ENCODE measurements around the gene PTP4A2. TPM values are rescaled to one million over a fixed set of nuclear protein-coding genes. Genes with fewer than 3 reads are reported as not detected.

Gene PTP4A2
- total RNA-seq, 1 experiment from 2014 or later = 366 TPM

DNA sequence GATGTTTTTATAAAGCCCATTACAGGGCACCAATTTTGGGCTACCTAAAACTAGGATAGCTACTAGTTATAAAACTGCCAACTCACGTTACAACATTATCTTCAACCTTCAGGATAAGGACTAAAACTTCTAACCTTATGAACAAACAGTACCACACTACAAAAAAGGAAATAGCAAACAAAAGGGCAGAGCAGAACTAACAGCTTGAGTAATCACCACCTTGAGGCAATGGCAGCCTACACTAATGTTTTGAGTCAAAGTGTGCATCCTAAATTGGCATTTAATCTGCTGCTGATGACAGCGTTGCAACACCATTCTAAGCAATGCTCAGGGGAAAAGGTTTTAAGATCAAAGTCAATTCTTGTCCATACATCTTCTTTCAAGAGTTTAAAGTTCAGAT lies 27.2 kb downstream of the PTP4A2 start:
- CTCF ChIA-PET = no interaction called here
- Mint-ChIP-seq H3K4me1 (ENCODE audit: low read depth, unreplicated experiment) (no peaks in the 10 kb centered on the region), H3K9me3 (ENCODE audit: low read depth, unreplicated experiment) (no peaks in the 10 kb centered on the region), H3K27ac (ENCODE audit: unreplicated experiment) (no peak overlapping the region), H3K4me3 (ENCODE audit: low read depth, unreplicated experiment) (no peak overlapping the region), H3K36me3 (ENCODE audit: insufficient read depth, unreplicated experiment) (peaks cover 96% of the 10 kb centered on the region), H3K27me3 (ENCODE audit: unreplicated experiment) (no peaks in the 10 kb centered on the region)
- DNase-seq = no peak
- intact Hi-C loops (cut with micrococcal nuclease; ENCODE audit: unreplicated experiment) = no loop called here
- no peak for TF ChIP-seq CTCF (IDR thresholded peaks at IDR 0.05; ENCODE audit: unreplicated experiment)
- BruUV-seq (replicated peaks) = no TSS peak

DNA sequence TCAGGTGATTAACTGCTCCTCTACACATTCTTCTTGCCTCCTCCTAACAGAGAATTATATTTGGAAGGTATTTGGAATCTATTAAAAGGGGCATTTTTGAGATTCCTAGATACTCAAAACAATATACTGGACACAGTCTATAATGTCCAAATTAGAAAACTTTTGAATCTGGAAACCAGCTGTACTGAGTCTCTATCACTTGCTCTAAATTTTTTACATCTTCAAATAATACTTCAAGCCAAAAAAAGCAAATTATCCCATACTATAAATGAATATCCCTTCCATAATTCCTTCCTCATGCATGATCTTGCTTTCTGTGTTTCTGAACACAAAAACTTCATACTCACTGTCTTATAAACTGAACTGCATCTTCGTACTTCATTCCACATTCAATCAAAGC lies 28.5 kb downstream of the PTP4A2 start:
- Mint-ChIP-seq H3K4me3 (ENCODE audit: low read depth, unreplicated experiment) (no peak overlapping the region), H3K27me3 (ENCODE audit: unreplicated experiment) (no peaks in the 10 kb centered on the region), H3K27ac (ENCODE audit: unreplicated experiment) (no peak overlapping the region), H3K36me3 (ENCODE audit: insufficient read depth, unreplicated experiment) (peaks cover 96% of the 10 kb centered on the region), H3K4me1 (ENCODE audit: low read depth, unreplicated experiment) (peaks cover 6% of the 10 kb centered on the region), H3K9me3 (ENCODE audit: low read depth, unreplicated experiment) (no peaks in the 10 kb centered on the region)
- CTCF ChIA-PET = interaction anchor here (0.6 kb wide), 1 partner anchor 16 kb away, joined by 4 read pairs; no protein-coding TSS in a partner anchor
- intact Hi-C loops (cut with micrococcal nuclease; ENCODE audit: unreplicated experiment) = no loop called here
- no peak for TF ChIP-seq CTCF (IDR thresholded peaks at IDR 0.05; ENCODE audit: unreplicated experiment)
- no TSS peak for BruUV-seq (replicated peaks)
- DNase-seq = no peak

GRCh38 chr1:31906557-31906956 lies 31.6 kb downstream of the PTP4A2 start:
- Mint-ChIP-seq H3K4me1 (ENCODE audit: low read depth, unreplicated experiment) (peaks cover 12% of the 10 kb centered on the region), H3K27ac (ENCODE audit: unreplicated experiment) (no peak overlapping the region), H3K9me3 (ENCODE audit: low read depth, unreplicated experiment) (no peaks in the 10 kb centered on the region), H3K4me3 (ENCODE audit: low read depth, unreplicated experiment) (no peak overlapping the region), H3K27me3 (ENCODE audit: unreplicated experiment) (no peaks in the 10 kb centered on the region), H3K36me3 (ENCODE audit: insufficient read depth, unreplicated experiment) (peaks cover 85% of the 10 kb centered on the region)
- intact Hi-C loops (cut with micrococcal nuclease; ENCODE audit: unreplicated experiment) = no loop called here
- BruUV-seq (replicated peaks) = no TSS peak
- TF ChIP-seq CTCF (IDR thresholded peaks at IDR 0.05; ENCODE audit: unreplicated experiment) = no peak
- DNase-seq = no peak
- CTCF ChIA-PET = interaction anchor here (1.2 to 1.4 kb wide), 2 partner anchors 49 to 57 kb away, joined by 3 to 4 read pairs; no protein-coding TSS in a partner anchor

DNA sequence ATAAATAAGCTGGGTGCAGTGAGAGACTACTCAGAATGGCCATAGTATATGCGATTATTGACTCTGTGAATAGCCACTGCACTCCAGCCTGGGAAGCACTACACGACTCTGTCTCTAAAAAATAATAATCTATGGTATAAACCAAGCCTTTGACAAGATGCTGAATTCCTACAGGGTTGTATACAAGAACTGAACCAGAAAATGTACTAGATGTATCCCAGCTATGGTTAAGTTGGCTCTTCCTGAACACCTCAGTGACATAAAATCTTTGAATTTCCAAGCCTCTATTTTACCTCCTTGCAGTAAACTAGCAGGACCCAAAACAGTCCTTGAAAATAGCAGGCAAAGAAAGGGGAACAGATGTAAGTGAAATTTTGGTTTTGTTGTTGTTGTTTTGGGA lies 32.5 kb downstream of the PTP4A2 start:
- Mint-ChIP-seq H3K36me3 (ENCODE audit: insufficient read depth, unreplicated experiment) (peaks cover 78% of the 10 kb centered on the region), H3K9me3 (ENCODE audit: low read depth, unreplicated experiment) (no peaks in the 10 kb centered on the region), H3K27me3 (ENCODE audit: unreplicated experiment) (no peaks in the 10 kb centered on the region), H3K27ac (ENCODE audit: unreplicated experiment) (peak overlapping the region; percentile 42), H3K4me3 (ENCODE audit: low read depth, unreplicated experiment) (no peak overlapping the region), H3K4me1 (ENCODE audit: low read depth, unreplicated experiment) (peaks cover 12% of the 10 kb centered on the region)
- BruUV-seq (replicated peaks) = no TSS peak
- TF ChIP-seq CTCF (IDR thresholded peaks at IDR 0.05; ENCODE audit: unreplicated experiment) = no peak
- intact Hi-C loops (cut with micrococcal nuclease; ENCODE audit: unreplicated experiment) = no loop called here
- DNase-seq = no peak
- CTCF ChIA-PET = interaction anchor here (1.4 to 3.3 kb wide), 2 partner anchors 50 to 58 kb away, joined by 3 to 10 read pairs; no protein-coding TSS in a partner anchor

Measured in Calu3 (cell line).